ENCODE measurements around the gene EP400.
"Not testable (repeated sequence)": the region's sequence is repeated elsewhere in the genome, so short reads cannot be mapped to it uniquely, and the experiment has no call there.

The EP400 gene

DNA sequence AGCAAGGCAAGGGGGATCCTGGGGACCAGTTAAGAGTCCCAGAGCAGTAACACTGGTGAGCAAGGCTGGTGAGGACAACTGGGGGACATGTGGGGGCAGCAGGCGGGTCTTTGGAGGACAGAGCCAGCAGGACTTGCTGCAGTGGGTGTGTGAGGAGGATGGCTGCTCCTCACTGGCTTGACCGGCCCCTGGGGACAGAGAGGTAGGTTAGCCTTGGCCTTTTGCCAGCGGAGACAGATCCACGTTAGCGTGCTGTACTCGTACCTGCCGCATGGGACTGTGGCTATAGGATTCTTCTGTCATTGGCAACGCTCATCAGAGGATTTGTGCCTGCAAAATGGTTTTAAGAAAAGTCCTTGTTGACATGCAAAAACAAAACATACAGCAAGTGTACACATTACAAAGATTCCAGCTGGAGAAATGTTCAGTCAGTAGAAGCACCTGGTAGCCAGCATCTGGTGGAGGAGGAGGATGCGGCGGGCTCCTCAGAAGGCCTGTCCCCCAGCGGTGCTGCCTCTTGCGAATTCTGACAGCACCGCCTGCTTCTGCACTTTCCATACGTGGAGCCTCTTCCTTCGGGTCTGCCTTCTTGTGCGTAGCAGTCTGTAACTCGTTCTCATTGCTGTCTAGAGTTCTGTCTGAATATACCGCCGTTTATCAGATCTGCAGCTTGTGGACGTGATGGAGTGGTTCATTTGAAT is 91.3 kb downstream of the EP400 start:
- peaks cover 46% of the 10 kb centered on the region for H3K36me3 ChIP-seq (ENCODE audit: insufficient read depth, low read length)
- H3K9ac ChIP-seq (ENCODE audit: insufficient read length), result no peak overlapping the region
- DNase-seq (ENCODE audit: low read depth, low spot score), result no peak
- no peak overlapping the region for H3K4me3 ChIP-seq
- no peak overlapping the region for H3K27ac ChIP-seq
- no peaks in the 10 kb centered on the region for H3K9me3 ChIP-seq (ENCODE audit: low read depth, low read length)
- TF ChIP-seq POLR2AphosphoS5 (IDR thresholded peaks at IDR 0.05; ENCODE audit: borderline replicate concordance, low read depth, low read length) (no peak), EZH2 (IDR thresholded peaks at IDR 0.05) (no peak), FOXP2 (optimal IDR thresholded peaks at IDR 0.05; ENCODE audit: control extremely low read depth, extremely low read length, insufficient read depth) (no peak)

- H3K4me3 ChIP-seq, result no peak overlapping the region
- H3K9ac ChIP-seq (ENCODE audit: insufficient read length), result no peak overlapping the region
- no peaks in the 10 kb centered on the region for H3K9me3 ChIP-seq (ENCODE audit: low read depth, low read length)
- no peak overlapping the region for H3K27ac ChIP-seq
- H3K36me3 ChIP-seq (ENCODE audit: insufficient read depth, low read length), result peaks cover 41% of the 10 kb centered on the region
- DNase-seq (ENCODE audit: low read depth, low spot score), result no peak
- TF ChIP-seq FOXP2 (optimal IDR thresholded peaks at IDR 0.05; ENCODE audit: control extremely low read depth, extremely low read length, insufficient read depth) (no peak), POLR2AphosphoS5 (IDR thresholded peaks at IDR 0.05; ENCODE audit: borderline replicate concordance, low read depth, low read length) (no peak), EZH2 (IDR thresholded peaks at IDR 0.05) (no peak)
These were observed 93.5 kb downstream of the EP400 start for GRCh38 chr12:132043216-132043615.

DNA sequence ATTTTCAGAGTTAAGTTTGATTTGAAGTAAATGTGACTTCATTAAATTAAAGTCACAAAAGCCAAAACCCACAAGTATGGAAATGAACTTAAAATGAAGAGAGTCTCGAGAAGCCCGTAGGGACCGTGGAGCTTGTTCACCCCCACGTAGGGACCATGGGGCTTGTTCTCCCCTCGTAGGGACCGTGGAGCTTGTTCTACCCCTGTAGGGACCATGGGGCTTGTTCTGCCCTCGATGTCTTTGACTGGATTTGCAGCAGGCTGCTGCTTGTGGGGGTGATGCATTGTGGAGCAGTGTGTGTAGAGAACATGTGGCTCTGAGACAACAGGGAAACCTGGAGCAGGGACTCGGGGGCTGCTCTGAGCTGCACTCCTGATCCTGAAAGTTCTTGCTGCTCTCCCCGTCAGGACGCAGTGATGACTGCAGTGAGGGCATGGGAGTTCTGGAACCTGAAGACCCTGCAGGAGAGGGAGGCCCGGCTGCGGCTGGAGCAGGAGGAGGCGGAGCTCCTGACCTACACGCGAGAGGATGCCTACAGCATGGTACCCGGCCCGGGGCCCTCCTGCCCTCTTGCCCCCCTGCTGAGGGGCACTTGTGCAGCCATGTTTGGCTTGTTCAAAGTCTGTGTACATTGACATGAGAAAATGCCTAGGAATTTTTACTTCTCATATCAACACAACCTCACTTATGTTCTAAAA is 94.2 kb downstream of the EP400 start:
- no peak for DNase-seq (ENCODE audit: low read depth, low spot score)
- TF ChIP-seq POLR2AphosphoS5 (IDR thresholded peaks at IDR 0.05; ENCODE audit: borderline replicate concordance, low read depth, low read length), result no peak
- TF ChIP-seq EZH2 (IDR thresholded peaks at IDR 0.05), result no peak
- TF ChIP-seq FOXP2 (optimal IDR thresholded peaks at IDR 0.05; ENCODE audit: control extremely low read depth, extremely low read length, insufficient read depth), result no peak
- no peak overlapping the region for H3K9ac ChIP-seq (ENCODE audit: insufficient read length)
- H3K9me3 ChIP-seq (ENCODE audit: low read depth, low read length), result no peaks in the 10 kb centered on the region
- H3K27ac ChIP-seq, result no peak overlapping the region
- peaks cover 38% of the 10 kb centered on the region for H3K36me3 ChIP-seq (ENCODE audit: insufficient read depth, low read length)
- no peak overlapping the region for H3K4me3 ChIP-seq

DNA sequence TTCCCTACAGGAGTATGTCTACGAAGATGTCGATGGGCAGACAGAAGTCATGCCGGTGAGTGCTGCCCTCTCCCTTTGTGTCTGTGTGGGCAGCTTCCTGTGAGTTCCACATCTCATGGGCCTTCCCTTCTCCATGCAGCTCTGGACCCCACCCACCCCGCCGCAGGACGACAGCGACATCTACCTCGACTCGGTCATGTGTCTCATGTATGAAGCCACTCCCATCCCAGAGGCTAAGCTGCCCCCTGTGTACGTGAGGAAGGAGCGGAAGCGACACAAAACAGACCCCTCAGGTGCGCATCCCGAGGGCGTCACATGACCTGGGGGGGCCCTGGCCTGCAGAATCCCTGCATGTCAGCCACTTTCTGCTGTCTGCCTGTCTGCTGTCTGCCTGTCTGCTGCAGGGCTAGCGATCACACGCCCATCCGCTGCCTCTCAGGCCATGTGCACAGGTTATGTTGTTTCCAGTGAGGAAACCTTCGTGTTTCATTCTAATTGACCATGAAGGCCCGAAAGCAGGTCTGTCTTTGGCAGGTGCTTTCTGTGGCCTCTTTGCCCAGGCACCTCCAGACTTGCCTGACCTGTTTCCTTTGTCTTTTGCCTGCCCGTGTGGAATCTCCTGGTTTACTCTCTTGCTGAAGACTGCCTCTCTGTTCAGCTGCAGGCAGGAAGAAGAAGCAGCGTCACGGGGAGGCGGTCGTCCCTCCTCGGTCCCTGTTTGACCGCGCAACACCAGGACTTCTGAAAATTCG is 95.1 kb downstream of the EP400 start:
- Histone ChIP-seq H3K27ac (no peak overlapping the region), H3K9ac (ENCODE audit: insufficient read length) (no peak overlapping the region), H3K4me3 (no peak overlapping the region), H3K9me3 (ENCODE audit: low read depth, low read length) (no peaks in the 10 kb centered on the region), H3K36me3 (ENCODE audit: insufficient read depth, low read length) (peaks cover 42% of the 10 kb centered on the region)
- TF ChIP-seq POLR2AphosphoS5 (IDR thresholded peaks at IDR 0.05; ENCODE audit: borderline replicate concordance, low read depth, low read length) (no peak), FOXP2 (optimal IDR thresholded peaks at IDR 0.05; ENCODE audit: control extremely low read depth, extremely low read length, insufficient read depth) (no peak), EZH2 (IDR thresholded peaks at IDR 0.05) (no peak)
- no peak for DNase-seq (ENCODE audit: low read depth, low spot score)

GRCh38 chr12:132045751-132046150 is 96.0 kb downstream of the EP400 start:
- Histone ChIP-seq H3K9me3 (ENCODE audit: low read depth, low read length) (no peaks in the 10 kb centered on the region), H3K36me3 (ENCODE audit: insufficient read depth, low read length) (peaks cover 45% of the 10 kb centered on the region), H3K4me3 (no peak overlapping the region), H3K27ac (no peak overlapping the region), H3K9ac (ENCODE audit: insufficient read length) (no peak overlapping the region)
- no peak for TF ChIP-seq POLR2AphosphoS5 (IDR thresholded peaks at IDR 0.05; ENCODE audit: borderline replicate concordance, low read depth, low read length)
- no peak for TF ChIP-seq EZH2 (IDR thresholded peaks at IDR 0.05)
- TF ChIP-seq FOXP2 (optimal IDR thresholded peaks at IDR 0.05; ENCODE audit: control extremely low read depth, extremely low read length, insufficient read depth), result no peak
- DNase-seq (ENCODE audit: low read depth, low spot score), result no peak

GRCh38 chr12:132046561-132046960 is 96.8 kb downstream of the EP400 start:
- no peak overlapping the region for H3K9ac ChIP-seq (ENCODE audit: insufficient read length)
- peaks cover 50% of the 10 kb centered on the region for H3K36me3 ChIP-seq (ENCODE audit: insufficient read depth, low read length)
- TF ChIP-seq POLR2AphosphoS5 (IDR thresholded peaks at IDR 0.05; ENCODE audit: borderline replicate concordance, low read depth, low read length) (no peak), EZH2 (IDR thresholded peaks at IDR 0.05) (no peak), FOXP2 (optimal IDR thresholded peaks at IDR 0.05; ENCODE audit: control extremely low read depth, extremely low read length, insufficient read depth) (no peak)
- no peaks in the 10 kb centered on the region for H3K9me3 ChIP-seq (ENCODE audit: low read depth, low read length)
- H3K27ac ChIP-seq, result no peak overlapping the region
- no peak for DNase-seq (ENCODE audit: low read depth, low spot score)
- no peak overlapping the region for H3K4me3 ChIP-seq

- not testable (repeated sequence) for DNase-seq (ENCODE audit: low read depth, low spot score); H3K27ac ChIP-seq; H3K4me3 ChIP-seq; H3K9ac ChIP-seq (ENCODE audit: insufficient read length); H3K9me3 ChIP-seq (ENCODE audit: low read depth, low read length)
- H3K36me3 ChIP-seq (ENCODE audit: insufficient read depth, low read length), result peaks cover 53% of the 10 kb centered on the region
These were observed 97.9 kb downstream of the EP400 start for GRCh38 chr12:132047630-132048029.

DNA sequence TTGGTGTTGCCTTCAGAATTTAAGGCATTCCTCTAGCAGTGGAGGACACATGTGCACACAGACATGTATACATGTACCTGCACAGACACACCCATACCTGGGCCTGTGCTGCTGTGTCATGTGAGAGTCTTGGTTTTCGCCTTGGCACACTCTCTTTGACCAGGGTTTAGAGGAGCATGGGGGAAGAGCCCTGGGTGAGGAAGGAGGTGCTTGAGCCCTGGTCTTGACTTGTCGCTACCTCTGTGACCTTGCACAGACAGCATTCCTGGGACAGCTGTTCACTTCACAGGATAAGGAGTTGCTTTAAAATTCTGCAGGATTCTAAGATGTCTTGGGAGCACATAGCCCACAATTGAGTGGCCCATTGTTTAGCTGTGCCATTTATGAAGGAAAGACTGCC is 99.7 kb downstream of the EP400 start:
- no peak for DNase-seq (ENCODE audit: low read depth, low spot score)
- Histone ChIP-seq H3K9ac (ENCODE audit: insufficient read length) (no peak overlapping the region), H3K4me3 (no peak overlapping the region), H3K27ac (no peak overlapping the region), H3K36me3 (ENCODE audit: insufficient read depth, low read length) (peaks cover 54% of the 10 kb centered on the region), H3K9me3 (ENCODE audit: low read depth, low read length) (no peaks in the 10 kb centered on the region)
- TF ChIP-seq EZH2 (IDR thresholded peaks at IDR 0.05) (no peak), POLR2AphosphoS5 (IDR thresholded peaks at IDR 0.05; ENCODE audit: borderline replicate concordance, low read depth, low read length) (no peak), FOXP2 (optimal IDR thresholded peaks at IDR 0.05; ENCODE audit: control extremely low read depth, extremely low read length, insufficient read depth) (no peak)

Data from SK-N-MC (cell line).